GM12878 (cell line): ENCODE results near the gene SMYD5.

ENCODE experiments used
- EP300 ChIP-seq, 2 experiments: fragments of 150-350 bp in 1 of 2; IDR thresholded peaks; 2 replicates each; pipeline ENCODE4 v1.6.1; 2011 to 2012; ENCODE audit warnings: low read depth in 2 of 2, low read length in 2 of 2, borderline replicate concordance in 1 of 2, improper control_type of control experiment in 1 of 2, inconsistent platforms in 1 of 2; ENCODE audit not compliant: control insufficient read depth in 1 of 2
- ETV6 ChIP-seq, 2 experiments: fragments of 450-650 bp in 1 of 2; IDR thresholded peaks in 1 of 2; conservative IDR thresholded peaks in 1 of 2; 2 replicates each; pipeline ENCODE4 v1.6.1; 2014; ENCODE audit warnings: antibody characterized with exemption in 1 of 2, borderline replicate concordance in 1 of 2, low read depth in 1 of 2, mild to moderate bottlenecking in 1 of 2, moderate library complexity in 1 of 2

- no peak for TF ChIP-seq ETV6 (conservative IDR thresholded peaks at IDR 0.05 in 1 of 2, IDR thresholded peaks at IDR 0.05 in 1 of 2; ENCODE audit: borderline replicate concordance in 1 of 2, low read depth in 1 of 2)
- TF ChIP-seq EP300 (IDR thresholded peaks at IDR 0.05; ENCODE audit: borderline replicate concordance in 1 of 2, control insufficient read depth in 1 of 2, low read depth in 2 of 2, low read length in 2 of 2), result no peak
Observed at GRCh38 chr2:73255907-73256617, 42.0 kb downstream of the SMYD5 start.
